ENCODE measurements around the gene ZNF503.

ZNF503 gene

DNA sequence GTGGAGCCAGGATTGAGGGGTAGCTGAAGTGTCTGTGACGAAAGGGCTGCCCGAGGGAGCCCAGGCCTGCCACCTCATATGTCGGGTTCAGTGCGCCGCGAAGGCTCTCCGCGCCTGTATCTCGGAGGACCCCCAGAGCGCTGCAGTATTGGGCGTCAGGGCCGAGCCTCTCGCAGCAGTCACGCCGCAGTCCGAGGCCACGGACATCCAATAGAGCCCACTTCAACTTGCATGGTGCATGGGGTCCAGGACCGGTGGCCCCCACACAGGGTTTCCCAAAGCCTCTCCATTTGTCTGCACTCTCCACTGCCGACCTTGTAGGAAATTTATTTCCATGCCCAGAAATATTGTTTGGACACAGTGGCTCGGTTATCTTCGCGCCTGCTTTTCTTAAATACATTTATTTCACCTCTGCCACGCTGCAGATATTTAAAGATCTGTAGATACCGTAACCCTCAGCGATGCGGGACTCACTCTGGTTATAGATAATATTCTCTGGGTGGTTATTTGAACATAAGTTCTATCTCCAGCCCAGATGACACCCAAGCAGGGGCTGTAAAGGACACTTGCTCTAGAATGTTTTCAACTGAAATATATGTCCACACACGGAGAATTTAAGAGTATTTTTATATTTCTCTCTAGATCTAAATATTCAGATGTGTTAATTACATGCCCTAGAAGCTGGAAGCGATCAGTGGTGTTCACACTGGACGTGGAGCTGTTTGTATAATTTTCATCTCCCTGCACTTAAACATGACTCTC is 5.1 kb upstream of the ZNF503 start:
- no peak for DNase-seq

DNA sequence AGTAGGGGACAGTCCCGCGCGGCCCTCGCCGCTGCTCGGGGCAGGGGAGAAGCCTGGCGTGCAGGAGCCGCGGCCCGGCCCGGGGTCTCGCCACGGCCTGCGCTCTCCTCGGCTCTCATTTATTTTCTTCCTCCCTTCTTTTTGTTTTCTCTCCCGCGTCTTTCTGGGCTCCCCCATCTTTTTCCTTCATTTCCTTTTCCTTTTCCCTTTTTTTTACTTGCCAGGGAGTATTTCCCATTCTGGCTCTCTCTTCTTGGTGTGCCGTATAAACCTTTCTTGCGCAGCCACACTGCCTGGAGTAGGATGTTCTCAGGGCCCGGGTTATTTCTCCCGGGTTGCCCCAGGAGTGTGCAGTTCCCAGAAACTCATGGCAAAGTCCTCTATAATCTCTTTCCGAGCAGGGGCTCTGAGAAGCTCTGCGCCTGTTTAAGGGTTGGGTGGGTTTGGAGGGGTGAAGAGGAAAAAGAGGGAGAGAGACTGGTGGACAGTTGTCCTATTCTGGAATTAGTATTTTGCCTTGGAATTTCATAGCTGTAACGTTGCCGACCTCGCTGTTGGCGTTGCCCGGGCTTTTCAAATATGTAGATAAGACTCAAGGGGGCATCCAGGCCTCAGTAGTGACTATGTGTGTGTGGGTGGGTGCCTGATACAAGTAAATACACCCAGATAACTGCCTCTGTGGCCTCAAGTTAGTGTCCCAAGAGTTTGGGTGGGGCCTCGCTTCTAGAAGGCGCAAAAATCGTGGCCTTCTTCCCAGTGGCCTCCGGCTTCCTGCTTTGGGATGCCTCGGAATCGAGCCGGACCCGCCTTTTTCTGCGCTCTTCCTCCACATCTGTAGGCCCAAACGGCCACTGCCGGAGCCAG is 4.3 kb upstream of the ZNF503 start:
- no peak for DNase-seq

DNA sequence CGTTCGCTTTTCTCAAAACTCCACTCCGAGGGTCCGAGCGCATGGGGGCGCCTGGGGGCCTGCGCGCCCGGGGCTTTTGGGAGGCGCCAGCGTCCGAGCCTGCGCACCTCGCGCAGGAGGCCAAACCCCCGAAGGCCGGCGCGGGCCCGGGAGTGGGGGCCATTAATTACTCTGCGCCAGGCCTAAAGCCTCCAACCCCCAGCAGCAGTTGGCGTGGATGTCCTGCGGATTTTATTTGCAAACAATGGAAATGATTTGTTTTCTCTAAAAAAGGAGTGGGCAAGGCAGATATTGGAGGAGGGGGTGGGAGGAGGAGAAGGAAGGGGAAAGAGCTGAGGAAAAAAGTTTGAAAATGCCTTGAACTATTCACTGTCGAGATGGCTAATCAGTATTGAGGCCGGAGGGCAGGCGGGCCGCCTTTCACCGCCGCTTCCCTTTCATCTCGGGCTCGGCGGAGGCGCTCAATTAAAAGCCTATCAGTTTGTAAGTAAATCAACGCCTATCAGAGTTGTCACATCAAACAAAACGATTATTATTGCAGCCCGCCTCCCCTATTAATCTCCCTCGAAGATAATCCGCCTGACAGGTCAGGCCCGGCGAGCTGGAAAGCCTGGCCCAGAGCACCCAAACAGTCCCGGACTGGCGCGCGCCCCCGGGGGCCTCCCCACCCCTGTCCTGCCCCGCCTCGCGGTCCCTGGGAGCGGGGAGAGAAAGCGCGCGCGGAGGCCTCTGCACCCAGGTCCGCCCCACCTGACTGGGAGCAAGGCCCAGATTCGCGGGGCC is 3.4 kb upstream of the ZNF503 start:
- no peak for DNase-seq

DNA sequence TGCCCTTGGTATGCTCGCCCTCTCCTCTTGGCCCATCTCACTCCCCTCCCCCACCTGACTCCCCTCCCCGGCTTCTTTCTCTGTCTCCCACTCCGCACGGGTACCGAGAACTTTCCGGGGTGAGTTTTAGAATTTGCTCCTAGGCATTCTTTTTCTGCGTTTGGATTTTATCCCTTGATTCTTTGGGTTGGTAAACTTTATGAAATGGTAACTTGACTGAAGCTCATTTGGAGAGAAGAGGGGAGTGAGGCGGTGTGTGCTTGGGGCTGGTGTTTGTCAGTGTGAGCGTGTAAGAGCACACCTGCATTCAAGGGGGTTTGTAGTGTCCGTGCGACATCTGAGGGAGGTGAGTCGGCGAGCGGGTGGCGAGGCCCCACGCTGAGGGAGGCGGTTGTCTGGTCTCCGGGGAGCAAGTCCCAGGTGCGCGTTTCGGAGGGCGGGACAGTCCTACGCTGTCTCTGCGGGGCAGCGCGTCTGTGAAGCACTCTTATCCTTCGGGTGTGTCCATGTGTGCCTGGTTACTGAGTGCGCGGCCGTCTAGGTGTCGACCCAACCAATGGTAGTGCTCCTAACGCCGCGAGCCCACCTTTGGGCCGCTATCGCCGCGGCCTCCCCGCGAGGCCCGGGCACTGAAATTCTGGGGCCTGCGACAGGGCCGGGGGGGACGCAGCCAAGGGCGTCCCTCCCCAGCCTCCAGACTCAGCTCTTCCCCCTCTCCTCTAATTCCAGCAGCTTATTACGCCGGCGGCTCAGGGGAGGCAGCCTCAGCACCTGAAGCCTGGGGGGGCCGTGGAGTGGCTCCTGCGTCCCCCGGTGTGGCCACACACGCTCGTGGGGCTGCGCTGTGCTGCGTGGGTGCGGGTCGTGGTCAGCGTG is 2.6 kb upstream of the ZNF503 start:
- no peak for DNase-seq

DNA sequence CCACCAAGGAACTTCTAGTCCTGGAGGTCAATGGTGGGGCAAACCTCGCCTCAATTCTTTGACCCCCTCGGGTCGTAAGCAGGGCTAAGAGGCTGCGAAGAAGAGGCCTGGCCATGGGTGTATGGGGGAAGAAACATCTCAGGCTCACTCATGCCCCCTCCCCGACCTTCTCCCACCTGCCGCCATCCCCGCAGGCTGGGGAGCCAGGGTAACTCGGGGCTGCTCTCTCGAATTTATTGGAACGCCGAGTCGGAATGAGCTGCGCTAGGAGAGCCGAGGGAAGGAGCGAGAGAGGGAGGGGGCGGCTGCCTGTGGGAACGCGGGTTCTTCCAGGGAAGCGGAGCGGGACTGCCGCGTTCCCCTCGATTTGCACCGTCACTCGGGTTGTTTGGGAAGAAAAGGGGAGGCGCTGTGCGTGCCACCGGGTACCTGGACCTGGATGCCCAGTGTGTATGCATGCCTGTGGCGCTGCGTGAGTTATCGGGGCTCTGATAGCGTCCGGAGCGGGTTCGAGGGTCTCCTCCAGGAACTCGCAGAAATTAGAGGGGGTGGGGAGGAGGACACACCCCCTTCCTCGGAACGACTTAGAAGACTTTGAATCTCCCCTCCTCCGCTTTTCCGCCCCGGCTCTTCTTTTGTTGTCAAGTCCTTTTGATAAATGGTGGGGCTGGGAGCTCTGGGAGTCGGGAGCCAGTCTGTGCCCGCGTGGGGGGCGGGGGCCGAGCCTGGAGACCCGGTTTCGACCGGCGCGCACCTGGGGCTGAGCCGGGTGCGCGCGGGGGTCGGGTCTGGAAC is 1.8 kb upstream of the ZNF503 start:
- no peak for DNase-seq

DNA sequence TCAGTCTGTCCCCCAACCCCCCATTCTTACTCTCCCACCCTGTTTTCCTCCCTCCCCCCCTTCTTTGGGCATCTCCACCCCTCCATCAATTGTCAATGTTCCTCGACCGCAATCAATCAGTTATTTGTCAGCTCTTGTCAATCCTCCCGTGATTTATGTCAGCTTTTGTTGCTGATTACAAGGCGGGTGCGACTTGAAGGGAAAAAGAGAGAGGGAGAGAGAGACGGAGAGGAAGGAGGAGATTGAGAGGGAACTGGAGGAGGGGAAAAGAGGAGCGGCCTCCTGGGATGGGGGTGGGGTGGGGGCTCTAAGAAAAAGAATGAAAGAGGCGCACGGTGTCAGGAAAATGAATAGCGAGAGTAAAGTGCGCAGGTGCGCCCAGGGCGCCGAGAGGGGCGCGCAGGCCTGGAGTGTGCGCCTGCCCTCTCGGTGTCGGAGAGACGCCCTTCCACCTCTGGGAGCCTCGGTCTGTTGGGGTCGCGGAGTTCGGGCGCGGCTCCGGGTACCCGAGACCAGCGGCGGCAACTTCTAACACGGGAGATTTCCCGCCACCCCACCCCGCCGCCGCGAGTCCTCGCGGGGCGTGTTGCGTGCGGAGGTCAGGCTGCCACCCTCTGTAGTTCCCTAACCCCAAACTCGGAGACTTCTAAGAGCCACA is 1.1 kb upstream of the ZNF503 start:
- DNase-seq, result no peak

DNA sequence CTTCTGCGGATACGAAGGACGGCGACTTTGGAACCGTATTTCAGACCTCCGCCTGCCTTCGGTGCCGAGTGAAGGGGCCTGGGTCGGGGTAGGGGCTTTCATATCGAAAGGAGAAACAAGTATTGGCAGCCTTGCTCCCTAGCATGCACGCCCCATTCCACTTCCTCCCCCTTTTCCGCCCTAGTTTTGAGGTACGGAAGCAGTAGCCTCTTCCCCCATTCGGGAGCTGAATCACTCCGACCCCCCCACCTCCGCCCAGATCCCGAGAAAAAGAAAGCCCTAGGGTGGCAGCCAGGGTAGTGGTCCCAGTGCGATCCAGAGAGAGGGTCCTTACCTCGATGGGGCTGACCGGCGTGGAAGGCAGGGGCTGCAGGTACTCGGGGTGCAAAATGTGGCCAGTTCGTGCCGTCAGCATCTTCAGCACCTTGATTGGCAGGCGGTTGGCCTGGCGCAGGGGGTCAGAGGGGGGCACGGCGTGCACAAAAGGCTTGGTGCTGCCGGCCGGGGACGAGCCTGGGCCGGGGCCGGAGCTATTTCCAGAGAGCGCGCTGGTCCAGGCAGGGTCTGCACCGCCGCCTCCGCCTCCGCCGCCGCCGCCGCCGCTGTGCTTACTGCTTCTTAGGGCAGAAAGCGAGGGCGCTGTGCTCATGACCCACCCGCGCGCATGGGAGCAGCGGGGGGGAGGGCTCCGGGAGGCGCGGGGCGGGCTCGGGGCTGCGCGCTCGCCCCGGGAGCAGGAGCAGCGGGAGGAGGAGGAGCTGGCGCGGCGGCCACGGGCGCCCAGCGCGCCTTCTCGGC is 594 bp downstream of the ZNF503 start:
- DNase-seq, result no peak

DNA sequence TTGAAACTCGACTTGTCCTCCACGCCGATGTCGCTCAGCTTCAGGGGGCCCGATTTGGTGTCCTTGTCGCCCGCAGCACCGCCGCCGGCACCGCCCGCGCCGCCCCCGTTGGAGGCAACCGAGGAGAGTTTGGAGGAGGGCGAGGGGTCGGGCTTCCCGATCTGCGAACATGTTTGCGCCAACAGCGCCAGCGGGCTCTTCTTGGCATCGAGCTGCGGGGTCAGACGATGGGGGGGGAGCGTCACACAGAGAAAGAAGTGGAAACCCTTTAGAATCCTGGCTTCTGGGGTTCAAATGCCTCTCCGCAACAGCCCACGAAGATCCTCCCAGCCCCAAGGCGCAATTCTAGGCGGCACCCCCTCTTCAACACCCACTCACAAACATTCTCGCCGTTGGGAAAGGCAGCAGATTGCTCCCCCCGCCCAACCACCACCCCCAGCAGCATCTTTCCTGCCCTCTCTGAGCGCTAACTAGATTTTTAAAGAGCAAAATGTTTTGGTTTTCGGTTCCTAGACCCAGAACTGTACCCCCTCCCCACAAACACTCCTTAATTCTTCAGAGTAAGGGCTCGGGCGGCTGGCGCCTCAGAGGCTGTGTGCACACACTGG is 1.3 kb downstream of the ZNF503 start:
- DNase-seq, result no peak

DNA sequence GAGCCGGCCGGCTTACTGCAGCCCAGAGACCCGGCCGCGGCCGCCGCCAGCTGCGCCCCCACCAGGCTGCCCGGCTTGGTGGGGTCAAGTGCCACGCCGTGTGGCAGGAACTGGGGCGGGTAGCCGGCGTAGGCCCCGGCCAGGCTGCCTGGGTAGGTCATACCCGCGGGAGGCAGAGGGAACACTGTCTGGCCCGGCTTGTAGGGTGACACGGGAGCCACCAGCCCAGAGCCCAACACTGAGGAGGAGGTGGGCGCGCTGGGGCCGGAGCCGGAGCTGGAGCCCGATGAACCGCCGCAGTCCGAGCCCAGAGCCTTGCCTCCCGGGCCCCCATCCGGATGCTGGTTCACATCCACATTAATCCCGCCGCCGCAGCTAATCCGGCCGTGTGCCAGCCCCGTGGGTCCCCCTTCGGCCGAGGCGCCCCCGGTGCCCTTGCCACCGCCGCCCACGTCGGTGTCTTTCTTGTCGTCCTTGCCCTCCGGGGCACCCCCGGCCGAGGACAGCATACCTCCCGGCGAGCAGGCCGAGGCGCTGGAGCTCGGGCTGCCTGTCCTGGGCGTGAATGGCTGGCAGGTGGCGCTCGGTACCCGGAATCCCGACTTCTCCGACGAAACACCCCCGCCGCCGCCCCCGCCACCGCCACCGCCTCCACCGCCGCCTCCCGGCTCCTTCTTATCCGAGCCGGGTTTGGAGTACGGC is 2.0 kb downstream of the ZNF503 start:
- peak; percentile 42 for DNase-seq

DNA sequence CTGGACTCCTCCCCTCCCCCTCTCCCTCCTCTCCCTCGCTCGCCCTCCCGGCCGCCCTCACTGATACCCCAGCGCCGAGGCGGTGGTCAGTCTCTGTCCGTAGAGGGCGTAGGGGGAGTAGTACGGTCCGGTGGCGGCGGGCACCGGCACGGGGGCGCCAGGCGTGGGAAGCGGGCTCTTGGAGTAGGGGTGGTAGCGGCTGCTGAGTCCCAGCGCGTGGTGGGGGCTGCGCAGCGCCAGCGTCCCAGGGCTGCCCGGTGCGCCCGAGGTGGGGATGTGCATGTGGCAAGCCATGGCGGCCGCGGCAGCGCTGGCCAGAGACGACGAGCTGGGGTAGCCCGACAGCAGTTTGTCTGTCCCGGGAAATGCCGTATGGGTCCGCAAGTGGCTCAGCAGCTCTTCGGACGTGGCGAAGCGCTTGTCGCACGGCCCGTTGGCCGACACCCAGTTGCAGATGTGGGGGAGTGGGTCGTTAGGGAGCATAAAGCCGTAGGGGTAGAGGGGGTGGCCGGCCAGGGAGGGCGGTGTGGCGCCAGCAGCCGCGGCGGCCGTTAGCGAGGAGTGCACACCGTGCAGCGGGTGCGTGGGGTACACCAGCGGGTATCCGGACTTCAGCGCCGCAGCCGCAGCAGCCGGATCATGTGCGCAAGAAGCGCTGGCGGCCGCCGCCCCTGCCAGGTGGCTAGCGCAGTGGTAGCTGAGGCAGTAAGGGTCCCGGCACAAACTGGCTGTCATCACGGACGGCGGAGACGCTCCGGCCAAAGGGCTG is 2.7 kb downstream of the ZNF503 start:
- DNase-seq, result no peak

DNA sequence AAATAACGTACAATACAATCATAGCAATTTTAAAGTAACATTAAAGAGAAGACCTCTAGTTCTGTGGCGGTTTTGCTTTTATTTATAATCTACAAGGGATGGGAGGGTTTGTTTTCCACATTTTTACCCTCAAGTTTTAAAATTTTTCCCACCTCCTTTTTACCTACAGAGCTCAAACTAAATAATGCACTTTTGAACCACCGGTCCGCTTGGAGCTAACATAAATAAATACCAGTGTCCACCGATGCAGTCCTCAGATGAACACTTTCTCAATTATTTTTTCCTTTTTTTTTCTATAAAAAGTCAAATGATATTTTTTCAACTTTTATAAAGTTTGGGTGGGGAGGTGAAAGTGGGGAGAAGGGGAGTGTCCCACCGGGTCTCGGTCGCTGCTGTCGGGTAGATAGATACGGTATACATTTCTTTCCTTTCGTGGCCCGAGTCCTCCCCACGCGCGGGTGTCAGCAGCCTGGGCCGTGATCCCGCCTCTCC is 3.3 kb downstream of the ZNF503 start:
- no peak for DNase-seq

DNA sequence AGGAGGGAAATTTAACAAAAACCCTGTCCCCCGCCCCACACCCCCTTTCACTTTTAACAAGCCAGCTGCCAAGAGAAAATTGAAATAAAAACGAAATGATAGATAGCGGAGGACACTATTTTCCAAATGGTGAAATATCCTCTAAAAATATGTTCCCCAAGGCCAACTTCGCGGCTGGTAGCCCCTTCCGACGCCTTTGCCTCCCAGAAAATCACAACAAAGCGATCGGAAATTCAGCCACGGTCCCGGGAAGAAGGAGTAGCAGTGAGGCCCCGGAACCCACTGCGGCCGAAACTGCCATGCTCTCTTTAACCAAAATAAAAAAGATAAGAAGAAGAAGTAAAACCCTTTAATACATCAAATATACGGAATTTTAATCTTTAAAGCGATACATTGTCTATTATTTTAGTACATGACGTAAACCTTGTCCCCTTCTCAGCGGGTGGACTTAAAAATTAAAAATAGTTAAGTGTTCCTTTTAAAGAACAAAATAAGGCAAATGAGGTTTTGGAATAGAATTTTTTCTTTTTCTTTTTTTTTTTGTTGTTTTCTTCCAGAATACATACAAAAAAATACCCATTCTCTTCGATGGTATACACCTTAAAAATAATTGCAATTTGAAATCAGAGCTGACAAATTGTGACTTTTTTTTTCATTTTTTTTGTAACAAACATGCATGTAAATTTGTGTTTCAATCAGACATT is 3.9 kb downstream of the ZNF503 start:
- no peak for DNase-seq

DNA sequence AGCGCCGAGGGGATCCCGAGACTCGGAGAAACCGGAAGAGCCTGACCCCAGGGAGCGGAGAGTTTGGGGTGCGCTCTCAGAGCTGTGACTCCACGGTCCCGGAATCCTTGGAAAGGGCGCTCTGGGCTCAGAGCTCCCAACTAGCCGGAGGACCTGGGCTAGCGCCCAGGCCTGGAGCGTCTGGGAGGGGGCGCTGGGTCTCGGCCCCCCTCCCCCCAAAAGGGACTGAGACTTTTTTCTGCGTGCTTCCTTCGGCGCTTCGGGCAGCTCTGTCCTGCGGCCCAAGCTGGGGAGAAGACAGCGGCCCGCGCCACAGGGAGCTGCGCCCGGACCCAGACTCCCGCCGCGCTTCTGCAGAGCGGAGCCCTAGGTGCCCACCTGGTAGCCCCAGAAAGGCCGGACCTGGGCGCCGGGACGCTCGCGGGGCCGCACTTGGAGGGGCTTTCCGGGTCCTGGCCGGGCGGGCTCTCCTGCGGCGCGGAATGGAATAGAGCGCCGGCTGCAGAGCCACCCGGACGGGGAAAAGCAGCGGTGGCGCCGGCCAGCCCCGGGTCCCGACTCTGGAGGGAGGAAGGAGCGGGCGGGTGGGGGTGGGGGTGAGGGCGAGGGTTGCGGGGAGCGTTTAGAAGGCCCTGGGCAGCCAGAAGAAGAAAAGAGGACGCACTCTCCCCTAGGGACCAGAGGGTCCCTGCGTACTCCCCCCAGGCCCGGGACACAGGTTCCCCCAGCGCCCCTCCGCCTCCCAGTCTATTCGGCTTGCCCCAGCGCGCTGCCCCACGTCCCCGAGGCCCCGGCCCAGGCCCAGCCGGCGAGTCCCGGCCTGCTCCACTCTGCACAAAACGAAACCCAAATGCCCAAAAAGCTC is 4.7 kb downstream of the ZNF503 start:
- no peak for DNase-seq

DNA sequence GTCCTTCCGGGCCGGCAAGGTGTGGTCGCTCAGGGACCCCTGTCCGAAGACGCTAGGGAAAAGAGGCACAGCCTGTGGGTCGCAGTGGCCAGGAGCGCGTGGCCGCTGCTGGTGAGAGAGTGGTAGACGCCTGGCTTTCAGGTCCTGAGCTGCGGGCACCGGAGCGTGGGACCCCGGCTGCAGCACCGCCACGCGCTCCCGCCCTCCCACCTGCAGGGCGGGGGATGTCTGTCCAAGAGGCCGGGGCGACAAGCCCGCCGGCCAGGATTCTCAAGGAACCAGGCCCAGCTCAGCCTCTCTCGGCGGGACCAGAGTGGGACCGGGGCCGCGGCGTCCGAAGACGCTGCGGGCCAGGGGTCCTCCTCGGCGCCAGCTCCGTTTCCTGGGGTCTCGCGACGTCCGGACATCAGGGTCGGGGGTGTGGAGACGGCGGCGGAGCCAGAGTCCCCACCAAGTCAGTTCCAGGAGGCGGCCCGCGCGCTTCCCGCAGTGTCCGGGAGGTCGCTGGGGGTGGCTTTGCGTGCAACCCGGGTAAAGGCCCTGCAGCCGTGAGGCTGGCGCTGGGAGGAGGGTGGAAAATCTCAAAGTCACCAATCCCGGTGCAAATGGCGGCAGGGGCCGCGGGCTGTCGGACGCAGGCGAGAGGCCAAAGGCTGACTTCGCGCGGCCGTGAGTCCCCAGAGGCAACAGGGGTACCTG is 5.5 kb downstream of the ZNF503 start:
- no peak for DNase-seq

DNA sequence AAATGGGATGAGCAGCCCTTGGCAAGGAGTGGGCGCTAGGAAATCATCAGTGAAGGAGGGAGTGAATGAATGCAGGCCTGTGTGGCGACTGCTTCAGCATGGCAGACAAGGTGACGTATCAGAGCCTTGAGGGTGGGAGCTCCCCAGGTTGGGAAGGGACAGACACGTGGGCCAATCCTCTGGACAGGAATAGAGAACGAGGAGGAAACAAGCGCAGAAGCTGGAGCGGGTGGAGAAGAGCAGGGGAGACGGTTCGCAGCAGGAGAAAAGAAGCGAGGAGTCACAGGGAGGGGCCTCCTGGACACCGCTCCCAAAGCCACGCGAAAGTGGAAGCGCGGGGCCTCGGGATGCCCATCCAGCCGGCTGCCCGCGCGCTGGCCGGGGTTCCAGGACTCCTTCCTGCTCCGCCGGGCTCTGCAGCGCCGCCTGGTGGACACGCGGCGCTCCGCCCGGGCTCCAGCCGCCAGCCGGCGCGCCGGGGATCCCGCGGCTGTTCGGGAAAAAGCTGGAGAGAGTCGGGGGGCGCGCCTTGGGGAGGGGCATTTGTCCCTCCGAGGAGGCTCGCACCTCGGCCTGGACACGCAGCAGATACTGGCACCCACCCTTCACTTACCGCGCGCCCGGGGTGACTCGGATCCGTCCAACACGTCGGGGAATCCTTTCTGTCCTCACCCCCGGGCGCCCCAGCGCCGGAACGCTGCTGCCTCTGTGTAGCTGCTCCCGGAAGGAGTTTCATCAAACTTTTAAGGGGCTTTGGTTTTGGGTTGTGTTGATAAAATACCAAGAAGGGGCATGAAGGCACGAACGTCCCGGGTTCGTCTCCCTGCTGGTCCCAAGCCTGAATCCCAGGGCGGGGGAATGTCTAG is 6.3 kb downstream of the ZNF503 start:
- peak; percentile 20 for DNase-seq
